ENCODE results near the gene EYA2.

DNA sequence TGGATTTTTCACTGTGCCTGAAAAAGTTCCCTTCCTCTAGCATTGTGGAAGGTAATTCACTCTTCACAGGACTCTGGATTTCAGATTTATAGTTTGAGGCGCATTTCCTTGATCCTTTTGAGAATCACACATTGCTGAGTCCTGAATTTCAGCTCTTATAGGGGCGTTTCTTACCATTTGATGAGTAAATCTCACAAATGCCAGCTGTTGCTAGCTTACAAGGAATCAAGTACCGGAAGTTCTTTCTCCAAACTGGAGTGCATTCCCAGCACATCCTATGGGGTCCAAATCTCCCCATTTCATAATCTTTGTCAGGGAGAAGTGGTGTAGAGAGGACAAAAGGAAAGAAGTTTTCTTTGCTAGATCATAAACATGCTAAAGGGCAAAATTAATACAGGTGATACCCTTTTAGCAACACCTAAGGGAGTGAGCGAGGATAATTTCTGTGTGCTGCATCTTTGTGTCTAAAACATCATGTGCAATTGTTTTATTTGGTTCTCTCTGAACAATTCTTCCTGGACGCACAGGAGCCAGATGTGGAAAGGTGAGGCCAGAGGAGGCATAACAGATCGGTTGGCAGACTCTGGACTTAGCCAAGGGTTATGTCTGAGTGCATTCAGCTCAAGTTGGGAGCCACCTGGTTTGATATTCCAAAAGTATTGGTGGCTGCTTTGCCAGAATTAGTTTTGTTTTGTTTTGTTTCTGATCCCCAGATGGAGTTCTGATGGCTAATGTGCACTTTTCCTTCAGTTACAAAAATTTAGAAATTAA lies 37.4 kb upstream of the EYA2 start:
- TF ChIP-seq, protein P1, sequence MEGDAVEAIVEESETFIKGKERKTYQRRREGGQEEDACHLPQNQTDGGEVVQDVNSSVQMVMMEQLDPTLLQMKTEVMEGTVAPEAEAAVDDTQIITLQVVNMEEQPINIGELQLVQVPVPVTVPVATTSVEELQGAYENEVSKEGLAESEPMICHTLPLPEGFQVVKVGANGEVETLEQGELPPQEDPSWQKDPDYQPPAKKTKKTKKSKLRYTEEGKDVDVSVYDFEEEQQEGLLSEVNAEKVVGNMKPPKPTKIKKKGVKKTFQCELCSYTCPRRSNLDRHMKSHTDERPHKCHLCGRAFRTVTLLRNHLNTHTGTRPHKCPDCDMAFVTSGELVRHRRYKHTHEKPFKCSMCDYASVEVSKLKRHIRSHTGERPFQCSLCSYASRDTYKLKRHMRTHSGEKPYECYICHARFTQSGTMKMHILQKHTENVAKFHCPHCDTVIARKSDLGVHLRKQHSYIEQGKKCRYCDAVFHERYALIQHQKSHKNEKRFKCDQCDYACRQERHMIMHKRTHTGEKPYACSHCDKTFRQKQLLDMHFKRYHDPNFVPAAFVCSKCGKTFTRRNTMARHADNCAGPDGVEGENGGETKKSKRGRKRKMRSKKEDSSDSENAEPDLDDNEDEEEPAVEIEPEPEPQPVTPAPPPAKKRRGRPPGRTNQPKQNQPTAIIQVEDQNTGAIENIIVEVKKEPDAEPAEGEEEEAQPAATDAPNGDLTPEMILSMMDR (conservative IDR thresholded peaks at IDR 0.05; ENCODE audit: low read depth, low read length): no peak
- TF ChIP-seq EZH2 (IDR thresholded peaks at IDR 0.05; ENCODE audit: low read length, unreplicated experiment): no peak
- no peak for TF ChIP-seq EZH2phosphoT487 (IDR thresholded peaks at IDR 0.05; ENCODE audit: borderline replicate concordance, low read length)
